ENCODE results near the gene NECTIN4.

- TF ChIP-seq CTCF (IDR thresholded peaks at IDR 0.05; ENCODE audit: control extremely low read depth in 1 of 3, insufficient read depth in 1 of 3, low read depth in 1 of 3, low read length in 3 of 3) (no peak), JUND (IDR thresholded peaks at IDR 0.05; ENCODE audit: low read length) (no peak), SRF (IDR thresholded peaks at IDR 0.05; ENCODE audit: low read depth, low read length) (no peak), POLR2A (IDR thresholded peaks at IDR 0.05; ENCODE audit: control extremely low read depth in 1 of 2, low read depth in 2 of 2, low read length in 2 of 2) (no peak), EP300 (IDR thresholded peaks at IDR 0.05; ENCODE audit: borderline replicate concordance in 1 of 2, low read depth in 2 of 2, low read length in 2 of 2) (no peak), YY1 (IDR thresholded peaks at IDR 0.05; ENCODE audit: low read depth, low read length) (no peak), TAF7 (optimal IDR thresholded peaks at IDR 0.05; ENCODE audit: borderline replicate concordance, low read depth, low read length) (no peak), ATF3 (IDR thresholded peaks at IDR 0.05; ENCODE audit: insufficient read depth, low read depth, low read length) (no peak)
These were observed 20.1 kb downstream of the NECTIN4 start for GRCh38 chr1:161069241-161069640.
